Lung (tissue), 12 donors: ENCODE data around the gene VWA3A. TPM values are rescaled to one million over a fixed set of nuclear protein-coding genes. Genes with fewer than 3 reads are reported as not detected.

ENCODE experiments used
- ATAC-seq: fragments of 200-7000 bp; cut with Tn5 transposase; one replicate; pipeline ENCODE4 v1.9.1; 2020; ENCODE audit warnings: moderate number of reproducible peaks; ENCODE audit not compliant: insufficient read depth, low FRiP score
- DNase-seq, 3 donors: peaks; one replicate each; pipeline ENCODE4 v3.0.0-alpha.2; 2013 to 2017
- H3K27ac ChIP-seq, 2 donors: one replicate each; pipeline ENCODE4 v1.5.1; 2013; ENCODE audit warnings: mild to moderate bottlenecking in 2 of 2, moderate library complexity in 2 of 2, control low read depth in 1 of 2, inconsistent platforms in 1 of 2, low read depth in 1 of 2, low read length in 1 of 2
- H3K27me3 ChIP-seq, 3 donors: one replicate each; pipeline ENCODE4 v1.5.1; 2013; ENCODE audit warnings: low read length in 2 of 3; ENCODE audit not compliant: control insufficient read depth in 3 of 3, insufficient read depth in 3 of 3
- H3K36me3 ChIP-seq, 4 donors: one replicate each; pipeline ENCODE4 v1.5.1; 2013; ENCODE audit warnings: low read length in 4 of 4, mild to moderate bottlenecking in 1 of 4, moderate library complexity in 1 of 4; ENCODE audit not compliant: control insufficient read depth in 4 of 4, insufficient read depth in 4 of 4
- H3K4me1 ChIP-seq, 5 donors: one replicate each; pipeline ENCODE4 v1.5.1; 2013; ENCODE audit warnings: low read length in 5 of 5, mild to moderate bottlenecking in 2 of 5, moderate library complexity in 1 of 5; ENCODE audit not compliant: control insufficient read depth in 5 of 5, insufficient read depth in 5 of 5
- H3K4me3 ChIP-seq: one replicate; pipeline ENCODE4 v1.5.1; 2013; ENCODE audit warnings: mild to moderate bottlenecking, control low read depth, moderate library complexity
- H3K9ac ChIP-seq, 2 donors: one replicate each; pipeline ENCODE4 v1.5.1; 2013; ENCODE audit warnings: low read length in 2 of 2, control low read depth in 1 of 2; ENCODE audit not compliant: insufficient read depth in 1 of 2
- H3K9me3 ChIP-seq, 4 donors: one replicate each; pipeline ENCODE4 v1.5.1; 2013; ENCODE audit warnings: low read length in 3 of 4, mild to moderate bottlenecking in 1 of 4, moderate library complexity in 1 of 4; ENCODE audit not compliant: control insufficient read depth in 4 of 4, insufficient read depth in 3 of 4
- CTCF ChIP-seq: IDR thresholded peaks from 2 replicates; pipeline ENCODE4 v1.5.1; 2012; ENCODE audit warnings: mild to moderate bottlenecking; ENCODE audit errors: control extremely low read depth, extremely low read depth
- WGBS, 2 donors: extraction: QIAGEN DNeasy Blood & Tissue Kit; methylation state at CpG; one replicate each; pipeline ENCODE4 v1.1.7; 2013; 5-methylcytosine and 5-hydroxymethylcytosine counted together
- polyA plus RNA-seq, 2 donors: library from polyadenylated mRNA; stranded (reverse); fragments of 200-250 nt; gene quantifications; one replicate each; pipeline ENCODE4 v1.2.1, GENCODE V29; 2013
- total RNA-seq, 2 donors: library from RNA; depleted of rRNA in 1 of 2; stranded (reverse); fragments of >200 nt in 1 of 2; gene quantifications; one replicate each; pipeline ENCODE4 v1.2.1, GENCODE V29; 2014 to 2021
- donor health status: control.
- donor health status: control.
- donor health status: Bipolar disorder and iron deficiency.
- donor health status: healthy.
- donor health status: DM: yes; HTN: yes; CAD: no.

VWA3A gene
- total and polyA plus RNA-seq, 4 donors, result 2.4 to 15.1 (median 8.7) TPM

- 81 to 90% methylated on average over 7 of the region's 7 CpGs for WGBS, 2 donors
Observed at GRCh38 chr16:22181843-22182242, 89.5 kb downstream of the VWA3A start.

GRCh38 chr16:22183335-22183734 lies 91.0 kb downstream of the VWA3A start:
- no peak overlapping the region for H3K27ac ChIP-seq
- H3K9me3 ChIP-seq, result no peaks in the 10 kb centered on the region
- TF ChIP-seq CTCF, result no peak
- no peaks in the 10 kb centered on the region for H3K27me3 ChIP-seq
- WGBS, 2 donors, result 91 to 96% methylated on average over 5 of the region's 5 CpGs
- H3K4me3 ChIP-seq, result no peak overlapping the region
- no peak overlapping the region for H3K9ac ChIP-seq
- peaks cover 0 to 3% (median 0%) of the 10 kb centered on the region in 5 donors for H3K4me1 ChIP-seq
- ATAC-seq, result no peak
- DNase-seq, result no peak
- no peaks in the 10 kb centered on the region for H3K36me3 ChIP-seq

More at GRCh38 chr16:22181843-22182242, 89.5 kb downstream of the VWA3A start:
- Histone ChIP-seq H3K9me3 (no peaks in the 10 kb centered on the region), H3K4me3 (no peak overlapping the region), H3K4me1 (no peaks in the 10 kb centered on the region), H3K36me3 (no peaks in the 10 kb centered on the region), H3K27me3 (no peaks in the 10 kb centered on the region), H3K27ac (no peak overlapping the region), H3K9ac (no peak overlapping the region)
- ATAC-seq, result no peak
- DNase-seq, result no peak
- no peak for TF ChIP-seq CTCF

GRCh38 chr16:22183901-22184614 lies 91.7 kb downstream of the VWA3A start:
- 82 to 88% methylated on average over 11 of the region's 11 CpGs for WGBS, 2 donors
- H3K27me3 ChIP-seq, result no peaks in the 10 kb centered on the region
- H3K27ac ChIP-seq, result no peak overlapping the region
- no peaks in the 10 kb centered on the region for H3K36me3 ChIP-seq
- no peak overlapping the region for H3K4me3 ChIP-seq
- no peak for ATAC-seq
- no peak overlapping the region for H3K9ac ChIP-seq
- TF ChIP-seq CTCF, result no peak
- peaks cover 0 to 5% (median under 1%) of the 10 kb centered on the region in 5 donors for H3K4me1 ChIP-seq
- H3K9me3 ChIP-seq, result no peaks in the 10 kb centered on the region
- DNase-seq, result no peak

GRCh38 chr16:22184615-22184968 lies 92.3 kb downstream of the VWA3A start:
- Histone ChIP-seq H3K9me3 (no peaks in the 10 kb centered on the region), H3K4me1 (peaks cover 0 to 10% (median 5%) of the 10 kb centered on the region in 5 donors), H3K9ac (no peak overlapping the region), H3K4me3 (no peak overlapping the region), H3K27me3 (no peaks in the 10 kb centered on the region), H3K27ac (no peak overlapping the region), H3K36me3 (no peaks in the 10 kb centered on the region)
- DNase-seq (no peak), ATAC-seq (no peak)
- WGBS, 2 donors, result 89 to 96% methylated on average over 6 of the region's 6 CpGs
- TF ChIP-seq CTCF, result no peak
